Measurements from ENCODE around the gene CHN2.

The CHN2 gene

DNA sequence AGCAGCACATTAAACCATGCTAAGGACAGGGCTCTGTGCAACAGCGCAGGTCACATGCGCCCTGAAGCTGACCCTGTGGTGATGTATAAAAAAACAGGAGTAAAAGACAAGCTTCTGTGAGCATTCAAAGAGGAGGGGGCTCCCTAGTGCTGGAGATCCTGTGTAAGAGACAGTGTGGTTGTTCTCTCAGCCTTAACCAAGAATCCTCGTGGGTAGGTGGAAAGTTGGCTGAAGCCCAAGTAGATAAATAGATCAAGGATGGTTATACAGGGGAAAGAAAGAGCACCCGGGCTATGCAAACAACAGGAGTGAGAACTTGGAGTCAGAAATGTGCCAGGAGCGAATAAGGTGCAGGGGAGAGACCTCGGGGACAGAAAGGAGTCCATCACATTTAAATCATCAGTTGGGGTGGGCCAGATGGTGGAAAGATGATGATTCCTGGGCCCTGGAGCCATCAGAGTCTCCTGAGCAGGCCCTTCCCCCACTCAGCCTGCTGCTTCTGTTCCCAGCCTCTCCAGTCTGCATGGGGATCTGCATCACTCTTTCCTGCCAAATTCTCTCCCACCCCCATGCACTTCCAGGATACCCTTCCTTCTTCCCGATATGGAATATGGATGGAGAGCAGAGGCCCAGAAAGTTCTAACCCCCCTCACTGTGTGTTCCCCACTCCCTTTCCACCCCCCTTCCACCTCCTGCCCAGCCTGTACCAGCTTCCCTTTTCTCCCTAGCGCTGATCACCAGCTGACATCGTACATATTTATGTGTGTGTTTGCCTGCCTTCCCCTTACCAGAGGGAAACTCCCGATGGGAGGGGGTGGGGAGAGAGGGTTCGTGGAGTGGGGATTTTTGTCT, 291.0 kb downstream of the CHN2 start:
- Histone ChIP-seq H2AFZ (ENCODE audit: low read depth) (no peak overlapping the region), H3K9ac (no peak overlapping the region), H4K20me1 (ENCODE audit: insufficient read depth) (no peaks in the 10 kb centered on the region), H3K27me3 (ENCODE audit: insufficient read depth, low read depth) (no peaks in the 10 kb centered on the region), H3K4me3 (IDR thresholded peaks at IDR 0.05; ENCODE audit: insufficient read depth, low read depth, low read length) (no peak overlapping the region), H3K79me2 (ENCODE audit: insufficient read depth, low read depth) (no peaks in the 10 kb centered on the region), H3K36me3 (ENCODE audit: insufficient read depth) (no peaks in the 10 kb centered on the region), H3K27ac (no peak overlapping the region), H3K4me1 (ENCODE audit: low read depth, poor library complexity, severe bottlenecking) (no peaks in the 10 kb centered on the region), H3K4me2 (no peak overlapping the region)
- TF ChIP-seq, protein P1, sequence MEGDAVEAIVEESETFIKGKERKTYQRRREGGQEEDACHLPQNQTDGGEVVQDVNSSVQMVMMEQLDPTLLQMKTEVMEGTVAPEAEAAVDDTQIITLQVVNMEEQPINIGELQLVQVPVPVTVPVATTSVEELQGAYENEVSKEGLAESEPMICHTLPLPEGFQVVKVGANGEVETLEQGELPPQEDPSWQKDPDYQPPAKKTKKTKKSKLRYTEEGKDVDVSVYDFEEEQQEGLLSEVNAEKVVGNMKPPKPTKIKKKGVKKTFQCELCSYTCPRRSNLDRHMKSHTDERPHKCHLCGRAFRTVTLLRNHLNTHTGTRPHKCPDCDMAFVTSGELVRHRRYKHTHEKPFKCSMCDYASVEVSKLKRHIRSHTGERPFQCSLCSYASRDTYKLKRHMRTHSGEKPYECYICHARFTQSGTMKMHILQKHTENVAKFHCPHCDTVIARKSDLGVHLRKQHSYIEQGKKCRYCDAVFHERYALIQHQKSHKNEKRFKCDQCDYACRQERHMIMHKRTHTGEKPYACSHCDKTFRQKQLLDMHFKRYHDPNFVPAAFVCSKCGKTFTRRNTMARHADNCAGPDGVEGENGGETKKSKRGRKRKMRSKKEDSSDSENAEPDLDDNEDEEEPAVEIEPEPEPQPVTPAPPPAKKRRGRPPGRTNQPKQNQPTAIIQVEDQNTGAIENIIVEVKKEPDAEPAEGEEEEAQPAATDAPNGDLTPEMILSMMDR (conservative IDR thresholded peaks at IDR 0.05; ENCODE audit: low read depth, low read length) = no peak

DNA sequence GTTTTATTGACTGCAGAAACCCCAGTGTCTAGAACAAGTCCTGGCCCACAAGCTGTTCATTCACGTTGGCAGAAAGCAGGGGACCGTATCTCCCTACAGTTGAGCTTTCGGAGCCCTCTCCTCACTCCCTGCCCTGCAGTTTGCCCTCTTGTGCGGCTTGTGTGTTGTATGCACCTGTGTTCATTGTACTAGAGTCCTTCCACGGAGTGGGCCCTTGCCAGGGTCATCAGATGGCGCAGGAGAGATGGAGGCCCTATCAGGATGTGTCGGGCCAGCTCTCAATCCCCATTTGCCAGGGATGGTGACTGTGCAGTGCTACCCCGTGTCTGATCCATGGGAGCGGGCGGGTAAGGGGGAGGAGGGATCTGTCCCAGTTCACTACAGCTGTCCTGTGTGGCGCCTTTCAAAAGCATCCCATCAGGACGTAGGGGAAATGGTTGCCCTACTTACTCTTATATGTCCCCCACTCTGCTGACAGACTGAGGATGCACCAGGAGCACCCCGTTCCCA, 291.7 kb downstream of the CHN2 start:
- H3K36me3 ChIP-seq (ENCODE audit: insufficient read depth) = no peaks in the 10 kb centered on the region
- H4K20me1 ChIP-seq (ENCODE audit: insufficient read depth) = no peaks in the 10 kb centered on the region
- H3K79me2 ChIP-seq (ENCODE audit: insufficient read depth, low read depth) = no peaks in the 10 kb centered on the region
- TF ChIP-seq, protein P1 (conservative IDR thresholded peaks at IDR 0.05; ENCODE audit: low read depth, low read length) = no peak
- no peak overlapping the region for H3K4me3 ChIP-seq (IDR thresholded peaks at IDR 0.05; ENCODE audit: insufficient read depth, low read depth, low read length)
- no peak overlapping the region for H2AFZ ChIP-seq (ENCODE audit: low read depth)
- H3K4me1 ChIP-seq (ENCODE audit: low read depth, poor library complexity, severe bottlenecking) = no peaks in the 10 kb centered on the region
- no peak overlapping the region for H3K27ac ChIP-seq
- H3K27me3 ChIP-seq (ENCODE audit: insufficient read depth, low read depth) = no peaks in the 10 kb centered on the region
- H3K4me2 ChIP-seq = no peak overlapping the region
- no peak overlapping the region for H3K9ac ChIP-seq

DNA sequence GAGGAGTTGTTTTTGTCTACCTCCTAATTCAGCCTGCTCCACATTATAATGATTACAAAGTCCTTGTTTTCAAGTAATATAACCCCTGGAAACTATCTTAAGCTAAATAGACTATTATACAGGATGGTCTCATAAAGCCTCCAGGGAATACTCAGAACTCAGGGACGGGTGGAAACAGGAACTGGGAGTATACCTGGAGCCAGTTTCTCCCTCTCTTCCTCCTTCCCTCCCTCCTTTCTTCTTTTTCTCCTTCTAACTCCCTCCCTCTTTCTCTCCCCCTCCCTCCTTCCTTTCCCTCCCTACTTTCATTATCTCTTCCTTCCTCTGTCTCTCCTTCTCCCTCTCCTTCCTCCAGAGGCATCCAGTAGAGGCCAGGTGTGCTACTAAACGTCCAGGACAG, 292.8 kb downstream of the CHN2 start:
- Histone ChIP-seq H3K9ac (no peak overlapping the region), H3K4me3 (IDR thresholded peaks at IDR 0.05; ENCODE audit: insufficient read depth, low read depth, low read length) (no peak overlapping the region), H3K79me2 (ENCODE audit: insufficient read depth, low read depth) (no peaks in the 10 kb centered on the region), H3K4me1 (ENCODE audit: low read depth, poor library complexity, severe bottlenecking) (no peaks in the 10 kb centered on the region), H3K27ac (no peak overlapping the region), H3K27me3 (ENCODE audit: insufficient read depth, low read depth) (no peaks in the 10 kb centered on the region), H3K36me3 (ENCODE audit: insufficient read depth) (no peaks in the 10 kb centered on the region), H2AFZ (ENCODE audit: low read depth) (no peak overlapping the region), H4K20me1 (ENCODE audit: insufficient read depth) (no peaks in the 10 kb centered on the region), H3K4me2 (no peak overlapping the region)
- TF ChIP-seq, protein P1 (conservative IDR thresholded peaks at IDR 0.05; ENCODE audit: low read depth, low read length) = no peak

DNA sequence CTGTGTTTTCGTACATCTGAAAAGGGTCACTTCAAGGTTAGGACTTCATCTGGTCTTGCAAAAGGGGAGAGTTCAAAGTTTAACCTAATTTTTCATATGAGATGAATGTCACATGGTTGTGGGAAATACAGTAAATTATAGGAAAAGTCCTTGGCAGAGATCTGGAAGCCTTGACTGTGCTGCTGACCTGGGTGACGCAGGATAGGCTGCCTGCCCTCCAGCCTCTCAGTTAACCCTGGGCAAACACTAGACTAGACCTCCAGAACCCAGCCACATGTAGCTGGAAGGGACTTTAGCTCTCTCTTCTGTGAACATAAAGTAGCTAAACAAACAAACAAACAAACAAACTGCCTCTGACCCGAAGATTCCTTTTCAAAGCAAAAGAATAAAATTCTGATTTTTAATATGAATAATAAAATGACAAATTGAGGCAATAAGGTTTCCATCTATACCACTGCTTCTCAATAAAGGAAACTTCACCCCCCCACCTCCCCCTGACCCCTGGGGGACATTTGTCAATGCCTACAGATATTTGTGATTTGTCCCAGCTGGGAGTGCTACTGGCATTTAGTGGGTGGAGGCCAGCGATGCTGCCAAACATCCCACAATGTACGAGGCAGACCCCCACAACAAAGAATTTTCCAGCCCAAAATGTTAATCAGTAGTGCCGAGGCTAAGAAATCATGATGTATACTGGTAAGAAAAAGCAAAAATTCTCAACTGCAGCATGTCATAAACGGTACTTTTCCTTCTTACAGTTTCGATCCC, 293.8 kb downstream of the CHN2 start:
- H2AFZ ChIP-seq (ENCODE audit: low read depth) = no peak overlapping the region
- TF ChIP-seq, protein P1 (conservative IDR thresholded peaks at IDR 0.05; ENCODE audit: low read depth, low read length) = no peak
- no peak overlapping the region for H3K27ac ChIP-seq
- no peak overlapping the region for H3K9ac ChIP-seq
- H3K4me3 ChIP-seq (IDR thresholded peaks at IDR 0.05; ENCODE audit: insufficient read depth, low read depth, low read length) = no peak overlapping the region
- H3K27me3 ChIP-seq (ENCODE audit: insufficient read depth, low read depth) = no peaks in the 10 kb centered on the region
- no peaks in the 10 kb centered on the region for H3K79me2 ChIP-seq (ENCODE audit: insufficient read depth, low read depth)
- H4K20me1 ChIP-seq (ENCODE audit: insufficient read depth) = no peaks in the 10 kb centered on the region
- H3K4me1 ChIP-seq (ENCODE audit: low read depth, poor library complexity, severe bottlenecking) = no peaks in the 10 kb centered on the region
- no peak overlapping the region for H3K4me2 ChIP-seq
- no peaks in the 10 kb centered on the region for H3K36me3 ChIP-seq (ENCODE audit: insufficient read depth)

Measured in KMS-11 (cell line).